Non-pigmented ciliary epithelial cell (primary cell): ENCODE results near the gene NPBWR2.

Experiments
- DNase-seq: peaks from one replicate; pipeline ENCODE4 v3.0.0-alpha.2; 2010; ENCODE audit warnings: low read depth

Gene NPBWR2

GRCh38 chr20:64083804-64084684 is 23.3 kb downstream of the NPBWR2 start, which contains the start of gene LKAAEAR1:
Gene LKAAEAR1 (minus strand): TSS chr20:64084398. CDS start chr20:64084219, 179 bp downstream.
- DNase-seq = no peak

- DNase-seq = no peak
Observed at GRCh38 chr20:64083378-64083803, 24.0 kb downstream of the NPBWR2 start.

- no peak for DNase-seq
Observed at GRCh38 chr20:64082820-64083377, 24.5 kb downstream of the NPBWR2 start.

- no peak for DNase-seq
Observed at GRCh38 chr20:64082126-64082731, 25.1 kb downstream of the NPBWR2 start.

GRCh38 chr20:64081624-64081964 is 25.8 kb downstream of the NPBWR2 start:
- no peak for DNase-seq

- no peak for DNase-seq
Observed at GRCh38 chr20:64080813-64081623, 26.3 kb downstream of the NPBWR2 start.

- DNase-seq = no peak
Observed at GRCh38 chr20:64080013-64080812, 27.2 kb downstream of the NPBWR2 start, which contains the start of gene OPRL1. Gene OPRL1 (plus strand): TSS chr20:64080082. CDS start chr20:64092721, 12,639 bp downstream.

- DNase-seq = no peak
Observed at GRCh38 chr20:64079273-64080012, 27.9 kb downstream of the NPBWR2 start, which contains the start of gene RGS19. Gene RGS19 (minus strand): TSS chr20:64079518. CDS start chr20:64076886, 2,632 bp downstream.

GRCh38 chr20:64078934-64079272 is 28.5 kb downstream of the NPBWR2 start:
- no peak for DNase-seq

GRCh38 chr20:64077876-64078551 is 29.4 kb downstream of the NPBWR2 start:
- DNase-seq = no peak

- no peak for DNase-seq
Observed at GRCh38 chr20:64077541-64077875, 29.9 kb downstream of the NPBWR2 start.

GRCh38 chr20:64077094-64077493 is 30.3 kb downstream of the NPBWR2 start:
- no peak for DNase-seq

GRCh38 chr20:64076061-64076997 is 31.0 kb downstream of the NPBWR2 start:
- DNase-seq = no peak

- no peak for DNase-seq
Observed at GRCh38 chr20:64075556-64075955, 31.8 kb downstream of the NPBWR2 start.

- DNase-seq = no peak
Observed at GRCh38 chr20:64074963-64075362, 32.4 kb downstream of the NPBWR2 start.

- no peak for DNase-seq
Observed at GRCh38 chr20:64074184-64074789, 33.1 kb downstream of the NPBWR2 start.

GRCh38 chr20:64073476-64074183 is 33.7 kb downstream of the NPBWR2 start:
- no peak for DNase-seq
